ENCODE data around the gene LONP1.
"Not testable (repeated sequence)": the region's sequence is repeated elsewhere in the genome, so short reads cannot be mapped to it uniquely, and the experiment has no call there.

The LONP1 gene

GRCh38 chr19:5749505-5749904 lies 29.6 kb upstream of the LONP1 start:
- no peak overlapping the region for H3K4me3 ChIP-seq (ENCODE audit: low read depth, low read length)
- no peak for TF ChIP-seq CTCF (conservative IDR thresholded peaks at IDR 0.05; ENCODE audit: low read depth, low read length)
- no peak for DNase-seq (ENCODE audit: low read depth)

- DNase-seq (ENCODE audit: low read depth); H3K4me3 ChIP-seq (ENCODE audit: low read depth, low read length): not testable (repeated sequence)
These were observed 29.0 kb upstream of the LONP1 start for GRCh38 chr19:5748920-5749319.

- DNase-seq (ENCODE audit: low read depth); H3K4me3 ChIP-seq (ENCODE audit: low read depth, low read length): not testable (repeated sequence)
These were observed 25.1 kb upstream of the LONP1 start for GRCh38 chr19:5744999-5745398.

GRCh38 chr19:5743630-5744029 lies 23.7 kb upstream of the LONP1 start:
- DNase-seq (ENCODE audit: low read depth): peak; percentile 6
- TF ChIP-seq CTCF (conservative IDR thresholded peaks at IDR 0.05; ENCODE audit: low read depth, low read length): no peak
- no peak overlapping the region for H3K4me3 ChIP-seq (ENCODE audit: low read depth, low read length)

GRCh38 chr19:5742051-5742450 lies 22.1 kb upstream of the LONP1 start:
- TF ChIP-seq CTCF (conservative IDR thresholded peaks at IDR 0.05; ENCODE audit: low read depth, low read length): no peak
- DNase-seq (ENCODE audit: low read depth): no peak
- H3K4me3 ChIP-seq (ENCODE audit: low read depth, low read length): no peak overlapping the region

- peak; percentile 5 for DNase-seq (ENCODE audit: low read depth)
- no peak overlapping the region for H3K4me3 ChIP-seq (ENCODE audit: low read depth, low read length)
- no peak for TF ChIP-seq CTCF (conservative IDR thresholded peaks at IDR 0.05; ENCODE audit: low read depth, low read length)
These were observed 18.5 kb upstream of the LONP1 start for GRCh38 chr19:5738423-5738822.

- not testable (repeated sequence) for DNase-seq (ENCODE audit: low read depth); H3K4me3 ChIP-seq (ENCODE audit: low read depth, low read length)
These were observed 13.2 kb upstream of the LONP1 start for GRCh38 chr19:5733172-5733571.

GRCh38 chr19:5727453-5728050 lies 7.6 kb upstream of the LONP1 start:
- DNase-seq (ENCODE audit: low read depth): no peak
- no peak overlapping the region for H3K4me3 ChIP-seq (ENCODE audit: low read depth, low read length)
- TF ChIP-seq CTCF (conservative IDR thresholded peaks at IDR 0.05; ENCODE audit: low read depth, low read length): no peak
